NCI-H345 treated with DMSO at 0.1 percent for 48 hours (cell line): ENCODE results near the gene SYVN1.

Experiments used
- DNase-seq: peaks from one replicate; lab custom pipeline; 2025; ENCODE audit not compliant: unreplicated experiment; lab: John Stamatoyannopoulos, UW

The SYVN1 gene

GRCh38 chr11:65089621-65090020 lies 44.7 kb downstream of the SYVN1 start:
- DNase-seq: no peak

GRCh38 chr11:65087827-65088226 lies 46.5 kb downstream of the SYVN1 start:
- no peak for DNase-seq

DNA sequence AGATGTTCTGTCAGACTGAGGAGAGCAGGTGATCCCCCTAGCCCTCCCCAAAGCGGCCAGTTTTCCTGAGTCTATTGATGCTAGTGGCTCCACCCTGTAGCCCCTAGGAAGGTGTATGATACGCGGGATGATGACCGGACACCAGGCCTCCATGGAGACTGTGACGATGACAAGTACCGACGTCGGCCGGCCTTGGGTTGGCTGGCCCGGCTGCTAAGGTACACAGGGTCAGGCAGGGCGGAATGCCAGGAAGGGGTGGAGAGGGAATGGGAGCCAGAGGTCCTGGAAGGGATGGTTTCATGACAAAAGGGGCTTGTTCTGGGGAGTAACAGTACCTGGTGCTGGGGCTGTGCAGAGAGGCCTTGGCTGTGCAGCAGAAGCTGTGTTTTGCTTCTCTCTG lies 47.1 kb downstream of the SYVN1 start:
- DNase-seq: no peak

DNA sequence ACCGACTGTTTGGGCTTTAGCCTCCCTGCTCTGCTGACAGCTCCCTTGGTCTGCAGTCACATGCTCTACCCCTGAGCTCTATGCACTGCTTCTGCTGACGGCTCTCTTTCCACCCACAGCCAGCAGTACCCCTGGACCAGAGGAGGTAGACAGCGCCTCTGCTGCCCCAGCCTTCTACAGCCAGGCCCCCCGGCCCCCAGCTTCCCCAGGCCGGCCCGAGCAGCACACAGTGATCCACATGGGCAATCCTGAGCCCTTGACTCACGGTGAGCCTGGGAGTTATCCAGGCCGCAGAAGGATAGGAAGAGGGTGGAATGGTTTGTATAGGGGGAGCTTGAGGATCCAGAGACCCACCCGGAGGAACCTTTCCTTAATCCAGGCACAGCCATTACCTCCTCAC lies 47.5 kb downstream of the SYVN1 start:
- no peak for DNase-seq

DNA sequence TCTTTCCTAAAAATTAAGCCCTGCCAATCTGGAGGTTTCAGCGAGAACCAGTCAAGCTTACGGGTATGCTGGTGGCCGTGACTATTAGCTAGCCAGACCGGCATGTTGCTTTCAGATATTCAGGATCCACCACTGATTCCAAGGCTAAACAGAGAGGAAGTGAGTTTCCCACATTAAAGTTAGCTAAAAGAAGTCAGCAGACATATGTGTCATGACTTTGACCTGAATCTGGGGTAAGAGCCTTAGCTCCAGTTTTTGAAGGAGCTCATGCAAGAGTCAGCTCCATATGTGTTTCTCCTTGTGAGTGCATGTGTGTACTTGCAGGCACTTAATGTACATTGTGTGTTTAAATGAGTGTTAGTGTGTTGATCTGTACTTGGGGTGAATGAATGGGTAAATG lies 48.9 kb downstream of the SYVN1 start:
- no peak for DNase-seq

- no peak for DNase-seq
Observed at GRCh38 chr11:65084598-65085375, 49.5 kb downstream of the SYVN1 start.

DNA sequence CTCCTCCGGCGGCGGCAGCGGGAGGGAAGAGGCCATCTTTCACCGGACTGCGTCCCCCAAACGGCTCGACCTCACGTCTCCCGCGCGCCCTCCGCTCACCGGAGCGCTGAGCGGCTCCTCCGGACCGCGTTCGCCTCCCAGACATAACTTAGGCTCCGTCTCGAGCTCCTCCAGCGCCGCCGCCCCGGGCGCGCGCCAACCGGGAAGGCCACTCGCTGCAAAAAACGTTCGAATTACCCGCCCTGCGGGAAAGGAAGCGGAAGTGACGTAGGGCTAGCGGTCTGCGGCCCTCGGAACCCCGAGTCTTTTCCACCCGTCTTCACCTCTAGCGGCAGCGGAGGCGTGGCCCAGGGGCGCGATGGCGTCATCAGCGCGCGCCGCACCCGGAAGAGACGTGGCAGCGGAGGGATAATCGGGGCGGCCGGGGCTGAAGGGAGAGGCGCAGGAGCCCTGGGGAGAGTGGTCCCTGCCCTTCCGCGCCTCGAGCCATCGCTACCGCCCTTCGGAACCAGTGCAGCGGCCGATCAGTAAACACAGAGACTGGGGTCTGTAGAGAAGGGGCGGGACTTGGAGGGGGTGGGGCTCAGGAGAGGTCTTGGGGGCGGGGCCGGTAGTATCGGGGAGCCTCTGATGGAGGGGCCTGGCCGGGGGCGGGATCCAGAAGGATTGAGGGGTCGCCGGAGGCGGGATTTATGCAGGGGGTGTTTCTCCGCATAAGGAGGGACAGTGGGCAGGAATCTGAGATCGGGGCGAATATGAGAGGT lies 50.3 kb downstream of the SYVN1 start, which contains the start of the genes CDCA5 and ZFPL1:
TSS of gene CDCA5 (minus strand) at position 207 of the 764 bp plus-strand sequence. CDS start at position 145, 62 bp downstream.
TSS of gene ZFPL1 (plus strand) at position 389 of the 764 bp plus-strand sequence. CDS start 477 bp downstream, outside the sequence.
- peak; percentile 87 for DNase-seq

GRCh38 chr11:65083134-65083833 lies 51.0 kb downstream of the SYVN1 start:
- no peak for DNase-seq

- no peak for DNase-seq
Observed at GRCh38 chr11:65078786-65079342, 55.5 kb downstream of the SYVN1 start.

DNA sequence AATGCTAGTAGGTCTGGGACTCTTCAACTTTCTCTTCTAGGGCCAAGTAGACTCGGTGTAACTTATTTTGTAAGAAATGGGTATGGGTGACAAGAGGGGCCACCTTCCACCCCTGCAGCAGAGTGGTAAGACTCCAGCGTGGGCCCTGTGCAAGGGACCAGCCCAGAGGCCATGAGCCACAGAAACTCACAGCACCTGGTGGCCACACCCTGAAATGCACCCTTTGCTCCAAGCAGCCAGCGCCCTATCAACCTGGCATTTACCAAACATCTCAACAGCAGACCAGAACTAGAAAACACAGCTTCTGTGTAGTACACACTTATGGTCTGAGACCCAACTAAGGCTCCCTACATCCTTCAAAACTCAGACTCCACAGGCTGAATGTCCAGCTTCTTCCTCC lies 56.2 kb downstream of the SYVN1 start:
- no peak for DNase-seq

DNA sequence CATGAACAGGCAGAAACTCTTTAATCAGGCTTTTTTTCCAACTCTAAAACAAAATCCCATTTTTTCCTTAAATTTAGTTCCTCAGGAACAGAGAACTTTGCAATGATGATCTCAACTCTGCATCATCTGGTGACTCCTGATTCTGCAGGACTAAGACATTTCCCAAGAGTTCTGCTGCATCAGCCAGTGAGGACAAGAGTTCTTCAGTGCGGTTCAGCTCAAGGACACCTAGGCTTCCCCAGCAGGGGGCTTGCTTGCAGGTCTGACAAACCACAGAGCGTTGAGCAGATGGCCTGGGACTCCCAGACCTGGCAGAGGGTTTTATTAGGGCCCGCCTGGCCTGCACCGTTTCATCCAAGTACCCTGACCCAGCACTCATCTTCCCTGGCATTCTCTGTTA lies 56.9 kb downstream of the SYVN1 start:
- DNase-seq: no peak
